H1 (cell line): ENCODE measurements around the gene RPTOR. TPM values are rescaled to one million over a fixed set of nuclear protein-coding genes. Genes with fewer than 3 reads are reported as not detected.

Experiments used
- CTCF ChIA-PET: fragments of 300-600 bp; sonication (Branson Sonifier 250); formaldehyde crosslinking; loops from one replicate; lab custom pipeline; 2021; ENCODE audit not compliant: partially characterized antibody; lab: Charles Lee
- POLR2A ChIA-PET: fragments of 300-600 bp; sonication (Branson Sonifier 250); formaldehyde crosslinking; loops from one replicate; lab custom pipeline; 2021; ENCODE audit warnings: inconsistent platforms; ENCODE audit not compliant: partially characterized antibody; lab: Charles Lee
- DNase-seq, 2 experiments: peaks; one replicate each; pipeline versions ENCODE4 v3.0.0 to v3.0.0-alpha.2; 2010 to 2022; ENCODE audit warnings: low spot score in 2 of 2, low read depth in 1 of 2, mixed read lengths in 1 of 2
- FAIRE-seq: peaks from 2 replicates; lab custom pipeline; 2011; peaks lifted over from hg19 to GRCh38; lab: Jason Lieb, UNC
- H2AFZ ChIP-seq: 2 replicates; pipeline ENCODE4 v1.8.1; 2012; ENCODE audit warnings: low read length, inconsistent platforms
- H2AK5ac ChIP-seq: 2 replicates; pipeline ENCODE4 v1.6.1; 2013; ENCODE audit warnings: low read depth, low read length
- H2BK120ac ChIP-seq: replicated peaks from 2 replicates; pipeline ENCODE3; 2013; ENCODE audit warnings: low read depth, low read length, inconsistent platforms
- H2BK12ac ChIP-seq: 2 replicates; pipeline ENCODE4 v1.6.1; 2013; ENCODE audit warnings: low read depth, low read length
- H2BK15ac ChIP-seq: 2 replicates; pipeline ENCODE4 v1.6.1; 2013; ENCODE audit warnings: low read length
- H2BK20ac ChIP-seq: 2 replicates; pipeline ENCODE4 v1.6.1; 2013; ENCODE audit warnings: low read length
- H2BK5ac ChIP-seq: 2 replicates; pipeline ENCODE4 v1.6.1; 2013; ENCODE audit warnings: low read depth, low read length
- H3K14ac ChIP-seq: 2 replicates; pipeline ENCODE4 v1.6.1; 2013; ENCODE audit warnings: inconsistent platforms; ENCODE audit not compliant: insufficient read length
- H3K18ac ChIP-seq: 2 replicates; pipeline ENCODE4 v1.6.1; 2013; ENCODE audit warnings: low read length; ENCODE audit errors: extremely low read depth
- H3K23ac ChIP-seq: 2 replicates; pipeline ENCODE4 v1.6.1; 2013; ENCODE audit warnings: inconsistent platforms; ENCODE audit not compliant: insufficient read length
- H3K23me2 ChIP-seq: 2 replicates; pipeline ENCODE4 v1.6.1; 2013; ENCODE audit warnings: low read depth, low read length
- H3K27ac ChIP-seq: 2 replicates; pipeline ENCODE4 v1.6.1; 2011; ENCODE audit warnings: low read depth, low read length, inconsistent platforms
- H3K27me3 ChIP-seq, 4 experiments: replicated peaks in 1 of 4; 1 replicate in 1 of 4; 2 replicates in 3 of 4; pipeline versions ENCODE4 v1.6.1 to v1.8.1; 2011 to 2013; ENCODE audit warnings: low read length in 3 of 4, mild to moderate bottlenecking in 3 of 4, inconsistent platforms in 2 of 4, mixed read lengths in 2 of 4, moderate library complexity in 1 of 4; ENCODE audit not compliant: control insufficient read depth in 3 of 4, insufficient read depth in 3 of 4; ENCODE audit errors: extremely low read depth in 1 of 4
- H3K36me3 ChIP-seq, 4 experiments: 2 replicates each; pipeline versions ENCODE4 v1.6.1 to v1.8.1; 2011 to 2013; ENCODE audit warnings: mild to moderate bottlenecking in 4 of 4, low read length in 3 of 4, moderate library complexity in 2 of 4, control low read depth in 1 of 4, inconsistent platforms in 1 of 4; ENCODE audit not compliant: insufficient read depth in 4 of 4, control insufficient read depth in 2 of 4
- H3K4ac ChIP-seq: replicated peaks from 2 replicates; pipeline ENCODE3; 2013; ENCODE audit warnings: low read length, low read depth, mixed read lengths, inconsistent platforms; ENCODE audit not compliant: insufficient read length
- H3K4me1 ChIP-seq, 4 experiments: replicated peaks in 1 of 4; 1 replicate in 1 of 4; 2 replicates in 3 of 4; pipeline versions ENCODE4 v1.6.1 to v1.8.1; 2011 to 2013; ENCODE audit warnings: low read length in 3 of 4, inconsistent platforms in 2 of 4, mixed read lengths in 1 of 4; ENCODE audit not compliant: insufficient read depth in 4 of 4, control insufficient read depth in 3 of 4
- H3K4me2 ChIP-seq, 2 experiments: 2 replicates each; pipeline versions ENCODE4 v1.6.1 to v1.8.1; 2011 to 2013; ENCODE audit warnings: low read depth in 2 of 2, low read length in 2 of 2, control low read depth in 1 of 2, inconsistent platforms in 1 of 2, mild to moderate bottlenecking in 1 of 2; ENCODE audit not compliant: insufficient read depth in 1 of 2
- H3K4me3 ChIP-seq, 4 experiments: fragments of 200-600, 300-600 bp in 1 of 4; sonication (generic), shearing (Covaris generic), sonication (Bioruptor Twin) in 1 of 4; 2 replicates each; pipeline versions ENCODE4 v1.5.1 to v1.8.1; 2011 to 2016; ENCODE audit warnings: low read length in 4 of 4, low read depth in 3 of 4, control low read depth in 2 of 4, inconsistent platforms in 2 of 4, mild to moderate bottlenecking in 2 of 4, mixed read lengths in 1 of 4, moderate library complexity in 1 of 4; ENCODE audit not compliant: insufficient read depth in 2 of 4; ENCODE audit errors: extremely low read depth in 1 of 4
- H3K56ac ChIP-seq: replicated peaks from 2 replicates; pipeline ENCODE3; 2013; ENCODE audit warnings: low read depth, mild to moderate bottlenecking, mixed read lengths, low read length, inconsistent platforms; ENCODE audit not compliant: insufficient read length
- H3K79me1 ChIP-seq: 2 replicates; pipeline ENCODE4 v1.6.1; 2013; ENCODE audit warnings: low read depth, low read length, control low read depth
- H3K79me2 ChIP-seq, 2 experiments: 2 replicates each; pipeline versions ENCODE4 v1.6.1 to v1.8.1; 2012 to 2013; ENCODE audit warnings: low read length in 2 of 2, mild to moderate bottlenecking in 2 of 2, inconsistent platforms in 1 of 2; ENCODE audit not compliant: insufficient read depth in 2 of 2, control insufficient read depth in 1 of 2
- H3K9ac ChIP-seq, 4 experiments: replicated peaks in 1 of 4; 1 replicate in 1 of 4; 2 replicates in 3 of 4; pipeline versions ENCODE4 v1.6.1 to v1.8.1; 2011 to 2013; ENCODE audit warnings: low read depth in 3 of 4, low read length in 3 of 4, control low read depth in 2 of 4, mild to moderate bottlenecking in 2 of 4, moderate library complexity in 2 of 4, inconsistent platforms in 1 of 4; ENCODE audit errors: extremely low read depth in 1 of 4
- H3K9me3 ChIP-seq, 2 experiments: 2 replicates each; pipeline versions ENCODE4 v1.6.1 to v1.8.1; 2012 to 2013; ENCODE audit warnings: mild to moderate bottlenecking in 2 of 2, moderate library complexity in 2 of 2, control low read depth in 1 of 2, inconsistent platforms in 1 of 2, low read depth in 1 of 2, low read length in 1 of 2, mixed read lengths in 1 of 2; ENCODE audit not compliant: insufficient read depth in 2 of 2
- H4K20me1 ChIP-seq, 2 experiments: replicated peaks in 1 of 2; 2 replicates each; pipeline versions ENCODE3 to v1.8.1; 2011 to 2013; ENCODE audit warnings: inconsistent platforms in 2 of 2, low read length in 2 of 2, mild to moderate bottlenecking in 1 of 2; ENCODE audit not compliant: insufficient read depth in 2 of 2, control insufficient read depth in 1 of 2
- H4K5ac ChIP-seq: 2 replicates; pipeline ENCODE4 v1.6.1; 2013; ENCODE audit warnings: low read length, low read depth, mixed read lengths, inconsistent platforms; ENCODE audit not compliant: insufficient read length
- H4K8ac ChIP-seq: 2 replicates; pipeline ENCODE4 v1.8.0; 2013; ENCODE audit warnings: mild to moderate bottlenecking, moderate library complexity, low read length, inconsistent platforms; ENCODE audit not compliant: insufficient read depth; ENCODE audit errors: extremely low read depth
- H4K91ac ChIP-seq: replicated peaks from 2 replicates; pipeline ENCODE3; 2013; ENCODE audit warnings: low read length, mixed read lengths, inconsistent platforms; ENCODE audit not compliant: insufficient read length
- CHD2 ChIP-seq: IDR thresholded peaks from 2 replicates; pipeline ENCODE4 v1.6.1; 2012; ENCODE audit warnings: low read length, improper control_type of control experiment
- RNF2 ChIP-seq: fragments of 200-900, 300-1000 bp; sonication (generic); IDR thresholded peaks from 2 replicates; pipeline ENCODE4 v1.7.1; 2016; ENCODE audit warnings: borderline replicate concordance, low read depth, mild to moderate bottlenecking, antibody characterized with exemption, low read length; ENCODE audit not compliant: poor library complexity, severe bottlenecking; ENCODE audit errors: missing control alignments
- SIX5 ChIP-seq: IDR thresholded peaks from 2 replicates; pipeline ENCODE4 v1.6.1; 2011; ENCODE audit warnings: mild to moderate bottlenecking, low read depth, low read length
- WGBS, 2 experiments: shearing (Covaris generic) in 1 of 2; methylation state at CpG; one replicate each; pipeline versions ENCODE4 v1.1.6 to v1.1.7; 2013 to 2015; ENCODE audit warnings: low lambda C conversion rate in 2 of 2, mixed read lengths in 2 of 2, inconsistent platforms in 1 of 2, low coverage in 1 of 2, missing lambda C conversion rate in 1 of 2; ENCODE audit not compliant: insufficient replicate concordance in 2 of 2, insufficient coverage in 1 of 2, insufficient read length in 1 of 2; ENCODE audit errors: extremely low coverage in 1 of 2, missing lambda C conversion rate in 1 of 2; 5-methylcytosine and 5-hydroxymethylcytosine counted together
- polyA plus RNA-seq, 7 experiments: library from polyadenylated mRNA; depleted of rRNA in 3 of 7; stranded (reverse) in 5 of 7; unstranded in 2 of 7; fragments of >200 nt in 5 of 7; fragments of 200-250 nt in 2 of 7; gene quantifications; 1 replicate in 5 of 7; 2 replicates in 1 of 7; 4 replicates in 1 of 7; pipeline versions ENCODE4 v1.2.1 to v1.2.3, GENCODE V29; 2011 to 2013; ENCODE audit warnings: missing spikeins in 2 of 7, mixed read lengths in 2 of 7
- total RNA-seq: library from RNA; stranded (reverse); fragmentation: NEBNext Ultra II Directional; extraction: Animal tissue kit (Norgen Biotek cat#: 25700); gene quantifications from 2 replicates; pipeline ENCODE4 v1.2.1, GENCODE V29; 2021

RPTOR gene
- total and polyA plus RNA-seq, 2 of the 8 experiments (the other 6 are each of a cell fraction or from before 2014, with no cell fraction given): 6.9 to 28.7 TPM

DNA sequence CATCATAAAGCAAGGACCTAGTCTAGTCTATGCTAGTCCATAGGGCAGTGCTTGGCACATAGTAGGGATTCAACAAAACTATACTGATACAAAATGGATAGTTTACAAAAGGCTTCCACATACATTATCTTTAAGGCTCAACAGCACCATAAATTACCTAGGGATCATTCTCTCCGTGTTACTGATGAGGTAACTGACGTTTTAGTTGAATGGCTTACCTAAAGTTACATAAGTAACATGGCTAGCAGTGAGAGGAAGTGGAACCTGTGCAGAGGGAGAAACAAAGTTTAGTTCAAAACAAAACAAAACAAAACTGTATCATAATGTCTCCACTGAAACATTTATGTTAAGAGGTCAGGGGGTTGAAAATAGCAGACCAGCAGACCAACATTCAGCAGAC, 7.9 kb downstream of the RPTOR start:
- H3K23me2 ChIP-seq: no peaks in the 10 kb centered on the region
- peaks cover 11% of the 10 kb centered on the region; the same call in 1 of the 2 replicates for H3K79me1 ChIP-seq
- DNase-seq (no peak), FAIRE-seq (no peak)
- no peak overlapping the region for H3K4me3 ChIP-seq
- H2AFZ ChIP-seq: no peak overlapping the region
- CTCF ChIA-PET: no interaction called here
- H4K5ac ChIP-seq: no peak overlapping the region
- no peak overlapping the region for H3K4me2 ChIP-seq
- H3K18ac ChIP-seq: no peak overlapping the region
- no peak overlapping the region for H2BK5ac ChIP-seq
- H3K9ac ChIP-seq: no peak overlapping the region
- H2AK5ac ChIP-seq: no peak overlapping the region
- H2BK20ac ChIP-seq: no peak overlapping the region
- H3K79me2 ChIP-seq: peaks cover 5 to 53% of the 10 kb centered on the region in 2 experiments; a peak in 3 of 4 replicates
- no peak overlapping the region for H3K23ac ChIP-seq
- no peak overlapping the region for H3K27ac ChIP-seq
- H4K91ac ChIP-seq: no peak overlapping the region
- H3K36me3 ChIP-seq: no peaks in the 10 kb centered on the region
- H3K27me3 ChIP-seq: no peaks in the 10 kb centered on the region
- no peak overlapping the region for H2BK12ac ChIP-seq
- TF ChIP-seq SIX5 (no peak), RNF2 (no peak), CHD2 (no peak)
- no peaks in the 10 kb centered on the region for H3K9me3 ChIP-seq
- H3K4ac ChIP-seq: no peak overlapping the region
- no peak overlapping the region for H4K8ac ChIP-seq
- POLR2A ChIA-PET: interaction anchor here (1.0 kb wide), 1 partner anchor 8 kb away, joined by 4 read pairs; the partner anchor contains the start of gene RPTOR
- no peak overlapping the region for H3K14ac ChIP-seq
- peaks cover 12 to 29% of the 10 kb centered on the region in 2 experiments for H4K20me1 ChIP-seq
- WGBS, 2 experiments: 54% methylated on average over 2 of the region's 2 CpGs; no CpG with 5 or more reads in 1 of the 2 experiments
- H3K4me1 ChIP-seq: no peaks in the 10 kb centered on the region
- H3K56ac ChIP-seq: no peak overlapping the region
- H2BK120ac ChIP-seq: no peak overlapping the region
- H2BK15ac ChIP-seq: no peak overlapping the region
